Keratinocyte (primary cell): Measurements from ENCODE around the gene NDRG3. TPM values are rescaled to one million over a fixed set of nuclear protein-coding genes. Genes with fewer than 3 reads are reported as not detected.
"Not testable (repeated sequence)": the region's sequence is repeated elsewhere in the genome, so short reads cannot be mapped to it uniquely, and the experiment has no call there.

Experiments
- DNase-seq: peaks from one replicate; pipeline ENCODE4 v3.0.0-alpha.2; 2011; ENCODE audit warnings: low read depth, missing footprints, low spot score
- FAIRE-seq: peaks from 2 replicates; lab custom pipeline; 2011; peaks lifted over from hg19 to GRCh38; lab: Jason Lieb, UNC
- H2AFZ ChIP-seq: 2 replicates; pipeline ENCODE4 v1.6.0; 2012; ENCODE audit warnings: low read length, control low read depth, inconsistent platforms; ENCODE audit not compliant: control insufficient read depth
- H3K27ac ChIP-seq: 2 replicates; pipeline ENCODE4 v1.5.1; 2011; ENCODE audit warnings: low read length; ENCODE audit not compliant: control insufficient read depth, insufficient read depth
- H3K27me3 ChIP-seq: 3 replicates; pipeline ENCODE4 v1.6.0; 2011; ENCODE audit warnings: low read length; ENCODE audit not compliant: control insufficient read depth, insufficient read depth; ENCODE audit errors: extremely low read depth
- H3K36me3 ChIP-seq, 2 experiments: 2 replicates in 1 of 2; 3 replicates in 1 of 2; pipeline ENCODE4 v1.5.1; 2011; ENCODE audit warnings: low read length in 2 of 2, mild to moderate bottlenecking in 1 of 2; ENCODE audit not compliant: control insufficient read depth in 2 of 2, insufficient read depth in 2 of 2; ENCODE audit errors: extremely low read depth in 1 of 2
- H3K4me1 ChIP-seq: 3 replicates; pipeline ENCODE4 v1.5.1; 2011; ENCODE audit warnings: low read length; ENCODE audit not compliant: control insufficient read depth, insufficient read depth; ENCODE audit errors: extremely low read depth
- H3K4me2 ChIP-seq: 3 replicates; pipeline ENCODE4 v1.6.0; 2011; ENCODE audit warnings: low read depth, low read length; ENCODE audit not compliant: control insufficient read depth, insufficient read depth; ENCODE audit errors: extremely low read depth
- H3K4me3 ChIP-seq, 3 experiments: fragments of 200-600 bp in 1 of 3; sonication (generic) in 1 of 3; 2 replicates in 2 of 3; 3 replicates in 1 of 3; pipeline ENCODE4 v1.5.1; 2011 to 2016; ENCODE audit warnings: low read length in 3 of 3, mild to moderate bottlenecking in 3 of 3, control low read depth in 2 of 3, inconsistent platforms in 1 of 3, low read depth in 1 of 3, mixed read lengths in 1 of 3, mixed run types in 1 of 3, moderate library complexity in 1 of 3; ENCODE audit not compliant: control insufficient read depth in 2 of 3, insufficient read depth in 2 of 3; ENCODE audit errors: extremely low read depth in 1 of 3
- H3K79me2 ChIP-seq: 2 replicates; pipeline ENCODE4 v1.6.0; 2012; ENCODE audit warnings: low read length; ENCODE audit not compliant: control insufficient read depth, insufficient read depth
- H3K9ac ChIP-seq: 3 replicates; pipeline ENCODE4 v1.6.0; 2011; ENCODE audit warnings: low read length; ENCODE audit not compliant: control insufficient read depth, insufficient read depth; ENCODE audit errors: extremely low read depth
- H3K9me1 ChIP-seq: 3 replicates; pipeline ENCODE4 v1.6.0; 2011; ENCODE audit warnings: low read length; ENCODE audit not compliant: control insufficient read depth, insufficient read depth; ENCODE audit errors: extremely low read depth
- H3K9me3 ChIP-seq: 2 replicates; pipeline ENCODE4 v1.5.1; 2012; ENCODE audit warnings: low read depth, low read length; ENCODE audit not compliant: control insufficient read depth
- H4K20me1 ChIP-seq: 3 replicates; pipeline ENCODE4 v1.6.0; 2011; ENCODE audit warnings: low read length; ENCODE audit not compliant: control insufficient read depth, insufficient read depth; ENCODE audit errors: extremely low read depth
- CTCF ChIP-seq, 3 experiments: IDR thresholded peaks in 1 of 3; conservative IDR thresholded peaks in 1 of 3; optimal IDR thresholded peaks in 1 of 3; 2 replicates in 2 of 3; 3 replicates in 1 of 3; pipeline versions ENCODE3 to v1.5.1; 2011; ENCODE audit warnings: low read length in 3 of 3, mild to moderate bottlenecking in 3 of 3, moderate library complexity in 2 of 3, control low read depth in 1 of 3, inconsistent platforms in 1 of 3; ENCODE audit not compliant: insufficient read depth in 2 of 3; ENCODE audit errors: extremely low read depth in 1 of 3
- EZH2 ChIP-seq: IDR thresholded peaks from one replicate; pipeline ENCODE4 v1.6.1; 2012; ENCODE audit warnings: inconsistent platforms, mild to moderate bottlenecking, low read length, moderate library complexity
- dilution Hi-C: fragments of 300-500 bp; cut with MboI; formaldehyde crosslinking; loops from one replicate; pipeline ENCODE4 v1.7.0; 2020; ENCODE audit warnings: low sequenced_read_pairs; ENCODE audit not compliant: extremely low pct_ligation_motif_present
- polyA plus RNA-seq, 5 experiments: library from polyadenylated mRNA; depleted of rRNA in 3 of 5; stranded (reverse) in 3 of 5; stranded (forward) in 1 of 5; unstranded in 1 of 5; fragments of >200 nt; gene quantifications; 1 replicate in 1 of 5; 2 replicates in 3 of 5; 3 replicates in 1 of 5; pipeline versions ENCODE4 v1.2.1 to v1.2.3, GENCODE V29; 2011 to 2012; ENCODE audit warnings: missing spikeins in 2 of 5, low read depth in 1 of 5, low replicate concordance in 1 of 5

The NDRG3 gene
- polyA plus RNA-seq, 1 donor (not counting 4 experiments of a cell fraction or from before 2014, with no cell fraction given), result 44.1 TPM

GRCh38 chr20:36644032-36644705 lies 101.7 kb downstream of the NDRG3 start:
- no peak for TF ChIP-seq EZH2
- Histone ChIP-seq H3K9me3 (no peaks in the 10 kb centered on the region), H3K36me3 (no peaks in the 10 kb centered on the region), H2AFZ (no peak overlapping the region), H3K27ac (no peak overlapping the region), H3K79me2 (no peaks in the 10 kb centered on the region), H3K9ac (no peak overlapping the region), H3K9me1 (no peaks in the 10 kb centered on the region), H3K27me3 (no peaks in the 10 kb centered on the region), H3K4me2 (no peak overlapping the region), H3K4me3 (no peak overlapping the region), H4K20me1 (no peaks in the 10 kb centered on the region), H3K4me1 (peaks cover 6% of the 10 kb centered on the region)
- no peak for DNase-seq
- FAIRE-seq, result no peak
- dilution Hi-C loops, result no loop called here

GRCh38 chr20:36642136-36642535 lies 103.8 kb downstream of the NDRG3 start:
- no peak for DNase-seq
- Histone ChIP-seq H3K4me1 (peaks cover 6% of the 10 kb centered on the region), H3K9me1 (no peaks in the 10 kb centered on the region), H4K20me1 (no peaks in the 10 kb centered on the region), H3K9me3 (no peaks in the 10 kb centered on the region), H3K4me2 (no peak overlapping the region), H3K4me3 (no peak overlapping the region), H3K27me3 (no peaks in the 10 kb centered on the region), H2AFZ (no peak overlapping the region), H3K79me2 (no peaks in the 10 kb centered on the region), H3K27ac (no peak overlapping the region), H3K36me3 (no peaks in the 10 kb centered on the region), H3K9ac (no peak overlapping the region)
- dilution Hi-C loops, result no loop called here
- TF ChIP-seq EZH2 (no peak), CTCF (optimal IDR thresholded peaks at IDR 0.05 in 1 of 3, IDR thresholded peaks at IDR 0.05 in 1 of 3, conservative IDR thresholded peaks at IDR 0.05 in 1 of 3; ENCODE audit: extremely low read depth in 1 of 3, insufficient read depth in 2 of 3, low read length in 3 of 3) (no peak)
- no peak for FAIRE-seq

- DNase-seq (no peak), FAIRE-seq (no peak)
- H3K27me3 ChIP-seq, result no peaks in the 10 kb centered on the region
- H3K4me2 ChIP-seq, result no peak overlapping the region
- H3K9me3 ChIP-seq, result no peaks in the 10 kb centered on the region
- peaks cover 2% of the 10 kb centered on the region for H3K4me1 ChIP-seq
- TF ChIP-seq EZH2 (no peak), CTCF (optimal IDR thresholded peaks at IDR 0.05 in 1 of 3, IDR thresholded peaks at IDR 0.05 in 1 of 3, conservative IDR thresholded peaks at IDR 0.05 in 1 of 3; ENCODE audit: extremely low read depth in 1 of 3, insufficient read depth in 2 of 3, low read length in 3 of 3) (no peak)
- H3K36me3 ChIP-seq, result no peaks in the 10 kb centered on the region
- no peak overlapping the region for H3K4me3 ChIP-seq
- H4K20me1 ChIP-seq, result no peaks in the 10 kb centered on the region
- H3K9me1 ChIP-seq, result no peaks in the 10 kb centered on the region
- dilution Hi-C loops, result no loop called here
- H3K79me2 ChIP-seq, result no peaks in the 10 kb centered on the region
- no peak overlapping the region for H3K9ac ChIP-seq
- no peak overlapping the region for H2AFZ ChIP-seq
- H3K27ac ChIP-seq, result no peak overlapping the region
Observed at GRCh38 chr20:36641506-36641843, 104.4 kb downstream of the NDRG3 start.

GRCh38 chr20:36638876-36639400 lies 107.0 kb downstream of the NDRG3 start:
- H3K79me2 ChIP-seq, H3K27me3 ChIP-seq, FAIRE-seq, H3K4me3 ChIP-seq, H2AFZ ChIP-seq, dilution Hi-C loops, H3K4me1 ChIP-seq, H3K9me1 ChIP-seq, H3K27ac ChIP-seq, H3K9me3 ChIP-seq, H3K9ac ChIP-seq, H3K36me3 ChIP-seq, H4K20me1 ChIP-seq, H3K4me2 ChIP-seq, DNase-seq: not testable (repeated sequence)
